GOT3 (cell line): Measurements from ENCODE around the gene INO80D.
"Not testable (repeated sequence)": the region's sequence is repeated elsewhere in the genome, so short reads cannot be mapped to it uniquely, and the experiment has no call there.

Experiments
- DNase-seq: peaks from one replicate; lab custom pipeline; 2025; ENCODE audit warnings: mixed read lengths; lab: John Stamatoyannopoulos, UW

INO80D gene

DNA sequence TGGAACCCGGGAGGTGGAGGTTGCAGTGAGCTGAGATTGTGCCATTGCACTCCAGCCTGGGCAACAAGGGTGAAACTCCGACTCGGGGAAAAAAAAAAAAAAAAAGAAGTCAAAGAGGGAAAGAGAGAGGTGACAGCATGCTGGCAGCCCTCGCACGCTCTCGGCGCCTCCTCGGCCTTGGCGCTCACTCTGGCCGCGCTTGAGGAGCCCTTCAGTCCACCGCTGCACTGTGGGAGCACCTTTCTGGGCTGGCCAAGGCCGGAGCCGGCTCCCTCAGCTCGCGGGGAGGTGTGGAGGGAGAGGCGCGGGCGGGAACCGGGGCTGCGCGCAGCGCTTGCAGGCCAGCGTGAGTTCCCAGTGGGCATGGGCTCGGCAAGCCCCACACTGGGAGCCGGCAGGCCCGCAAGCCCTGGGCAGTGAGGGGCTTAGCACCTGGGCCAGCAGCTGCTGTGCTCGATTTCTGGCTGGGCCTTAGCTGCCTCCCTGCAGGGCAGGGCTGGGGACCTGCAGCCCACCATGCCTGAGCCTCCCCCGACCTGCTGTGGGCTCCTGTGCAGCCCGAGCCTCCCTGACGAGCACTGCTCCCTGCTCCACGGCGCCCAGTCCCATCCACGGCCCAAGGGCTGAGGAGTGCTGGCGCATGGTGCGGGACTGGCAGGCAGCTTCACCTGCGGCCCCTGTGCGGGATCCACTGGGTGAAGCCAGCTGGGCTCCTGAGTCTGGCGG is 108.9 kb downstream of the INO80D start:
- not testable (repeated sequence) for DNase-seq

DNA sequence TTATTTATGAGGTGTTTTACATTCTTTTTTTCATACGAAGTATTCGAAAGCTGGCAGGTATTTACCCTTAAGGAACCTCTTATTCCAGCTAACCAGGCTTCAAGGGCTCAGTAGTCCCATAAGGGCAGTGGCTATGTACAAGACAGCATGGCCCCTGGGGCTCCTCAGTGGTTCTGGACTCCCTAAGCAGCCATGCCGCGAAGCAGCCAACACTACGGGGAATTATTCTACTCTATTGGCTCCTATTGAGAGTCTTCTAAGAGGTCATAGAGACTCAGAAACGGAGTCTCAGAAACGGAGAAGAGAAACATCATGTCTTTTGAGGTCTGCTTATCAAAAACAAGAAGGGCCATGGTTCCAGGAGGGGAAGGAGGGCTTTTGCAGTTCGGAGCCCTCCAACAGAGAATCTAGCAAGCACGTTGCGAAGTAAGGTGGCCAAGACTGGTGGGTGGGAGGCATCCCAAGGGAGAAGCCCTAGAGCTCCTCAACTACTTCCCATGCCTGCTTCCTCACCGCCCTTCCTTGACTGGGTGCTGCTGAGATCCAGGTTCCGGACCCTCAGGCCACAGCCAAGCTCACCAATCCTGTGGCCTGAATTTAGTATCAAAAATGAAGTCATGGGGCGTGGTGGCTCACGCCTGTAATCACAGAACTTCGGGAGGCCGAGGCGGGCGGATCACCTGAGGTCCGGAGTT is 109.7 kb downstream of the INO80D start:
- DNase-seq = no peak

DNA sequence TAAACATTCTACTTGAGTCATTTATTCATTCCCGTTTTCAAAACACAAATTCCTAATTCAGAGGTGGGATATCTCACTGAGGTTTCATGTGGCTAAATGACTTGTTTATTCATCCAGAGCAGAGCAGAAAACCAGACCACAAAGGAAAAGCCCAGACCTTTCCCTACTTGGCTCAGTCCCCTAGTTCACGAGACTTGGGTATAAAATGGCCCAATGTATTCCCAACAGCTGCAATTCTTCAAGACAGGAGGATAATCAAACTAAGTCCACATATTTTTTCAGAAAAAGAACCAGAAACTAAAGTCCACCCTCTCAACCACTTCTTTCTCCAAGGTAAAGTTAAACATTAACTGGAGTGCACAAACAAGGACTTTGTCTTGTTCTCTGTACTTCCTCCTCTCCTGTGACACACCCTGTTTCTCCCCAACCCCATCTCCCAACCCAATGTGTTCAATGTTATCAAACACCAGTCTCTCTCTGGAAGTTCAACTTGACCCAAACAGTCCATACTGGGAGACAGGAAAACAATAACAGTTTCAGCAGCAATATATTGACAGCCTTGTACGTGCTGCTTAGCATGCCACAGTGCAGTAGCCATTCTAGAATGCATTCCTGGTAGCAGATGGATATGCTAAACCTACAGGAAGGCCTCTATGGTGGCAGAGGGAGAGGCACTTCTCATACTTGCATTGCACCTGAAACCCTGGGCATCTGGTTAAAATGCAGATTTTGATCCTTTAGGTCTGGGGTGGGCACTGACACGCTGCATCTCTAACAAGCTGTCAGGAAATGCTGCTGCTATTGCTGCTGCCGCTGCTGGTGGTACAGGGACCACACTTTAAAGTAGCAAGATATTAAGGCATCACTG is 110.7 kb downstream of the INO80D start:
- DNase-seq = no peak

GRCh38 chr2:205972113-205972512 is 113.9 kb downstream of the INO80D start:
- DNase-seq = no peak

- DNase-seq = no peak
Measured at GRCh38 chr2:205970348-205970747, 115.6 kb downstream of the INO80D start.

GRCh38 chr2:205969584-205969983 is 116.4 kb downstream of the INO80D start:
- no peak for DNase-seq

- no peak for DNase-seq
Measured at GRCh38 chr2:205967391-205968075, 118.4 kb downstream of the INO80D start.

DNA sequence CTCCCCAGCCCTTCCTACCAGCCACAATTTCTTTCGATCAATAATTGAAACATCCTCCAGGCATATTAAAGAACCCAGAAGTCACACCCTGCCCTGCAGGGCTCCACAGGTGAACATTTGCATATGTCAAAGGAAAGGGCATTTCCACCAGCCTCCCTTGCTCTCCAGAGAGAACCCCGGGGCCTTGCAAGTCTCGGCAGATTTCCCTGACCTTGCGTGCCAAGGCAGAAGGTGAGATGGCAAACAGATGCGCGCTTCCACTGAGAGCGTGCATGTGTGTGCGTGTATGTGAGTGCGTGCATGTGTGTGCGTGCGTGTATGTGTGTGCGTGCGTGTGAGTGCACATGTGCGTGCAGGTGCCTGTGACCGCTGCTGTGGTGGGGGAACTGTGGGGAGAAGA is 120.3 kb downstream of the INO80D start:
- no peak for DNase-seq

DNA sequence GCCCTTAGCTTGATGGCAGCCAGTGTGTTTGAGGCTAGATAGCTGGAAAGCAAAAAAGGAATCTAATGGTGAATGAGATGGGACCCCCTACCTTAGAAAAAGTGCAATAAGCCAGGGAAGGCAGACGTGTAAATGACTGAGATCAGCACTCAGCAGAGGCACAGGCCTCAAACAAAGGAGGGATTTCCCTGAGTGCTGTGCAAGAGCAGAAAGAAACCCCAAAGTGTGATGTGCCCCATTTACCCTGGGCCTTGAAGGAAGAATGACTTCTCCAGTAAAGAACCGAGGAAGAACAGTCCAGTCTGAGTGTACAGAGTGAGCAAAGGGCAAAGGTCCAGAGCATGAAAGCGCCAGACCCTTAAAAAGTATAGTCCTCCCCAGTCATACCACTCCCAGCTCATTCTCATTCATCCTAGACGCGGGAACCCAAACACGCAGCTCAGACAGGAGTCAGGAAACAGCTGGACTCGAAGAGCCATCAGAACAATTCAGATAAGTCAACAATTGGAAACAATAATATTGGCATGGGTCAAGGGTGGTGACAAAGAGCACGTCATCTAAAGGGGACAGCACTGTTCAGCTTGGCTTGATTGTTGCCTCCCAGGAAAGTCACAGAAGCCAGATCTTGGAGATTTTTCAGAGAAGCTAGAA is 121.7 kb downstream of the INO80D start:
- DNase-seq = no peak

DNA sequence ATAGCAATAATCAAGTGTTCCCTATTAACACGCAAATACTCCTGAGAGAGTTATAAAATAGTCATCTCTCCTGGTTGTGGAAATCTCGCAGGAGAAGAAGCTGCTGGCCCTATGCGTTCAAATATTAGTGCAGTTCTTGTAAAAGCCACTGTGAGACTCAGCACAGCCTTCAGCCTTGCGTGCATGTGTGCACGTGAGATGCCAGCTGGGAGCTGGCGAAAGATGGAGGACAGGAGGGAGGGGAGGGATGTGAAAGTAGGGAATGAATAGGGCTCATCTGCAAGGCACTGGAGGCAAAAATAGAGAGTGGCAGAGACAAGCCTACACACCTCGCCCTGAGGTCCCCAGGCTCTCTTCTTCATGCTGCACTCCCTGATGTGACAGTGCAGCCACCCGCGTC is 126.5 kb downstream of the INO80D start:
- DNase-seq = no peak

GRCh38 chr2:205957452-205958154 is 128.4 kb downstream of the INO80D start:
- DNase-seq = no peak

DNA sequence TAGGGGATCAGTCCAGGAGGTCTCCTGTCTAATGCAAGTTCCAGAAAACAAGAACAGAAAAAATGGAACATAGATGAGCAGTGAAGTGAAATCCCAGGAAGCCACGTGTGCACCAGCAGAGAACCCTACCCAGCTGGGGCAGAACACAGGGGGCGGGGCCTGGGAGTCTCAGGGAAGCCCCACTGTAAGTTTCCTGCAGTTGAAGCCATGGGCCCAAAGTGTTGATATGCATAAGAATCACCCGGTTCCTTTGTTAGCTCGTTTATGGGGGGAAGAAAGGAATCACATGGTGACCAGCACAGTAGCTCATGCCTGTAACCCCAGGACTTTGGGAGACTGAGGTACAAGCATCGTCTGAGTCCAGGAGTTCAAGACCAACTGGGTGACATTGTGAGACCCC is 131.3 kb downstream of the INO80D start:
- no peak for DNase-seq

GRCh38 chr2:205952282-205952681 is 133.7 kb downstream of the INO80D start:
- no peak for DNase-seq

DNA sequence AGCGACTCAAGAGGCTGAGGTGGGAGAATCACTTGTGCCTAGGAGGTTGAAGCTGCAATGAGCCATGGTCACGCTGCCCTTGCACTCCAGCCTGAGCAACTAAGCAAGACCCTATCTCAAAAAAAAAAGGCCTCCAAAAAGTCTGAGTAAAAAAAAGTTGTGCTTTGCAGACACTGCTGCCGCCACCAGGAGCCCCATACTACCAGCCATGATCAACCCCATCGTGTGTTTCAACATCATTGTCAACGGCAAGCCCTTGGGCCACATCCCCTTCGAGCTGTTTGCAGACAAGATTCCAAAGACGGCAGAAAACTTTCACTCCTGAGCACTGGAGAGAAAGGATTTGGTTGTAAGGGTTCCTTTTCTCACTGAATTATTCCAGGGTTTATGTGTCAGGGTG is 137.1 kb downstream of the INO80D start:
- DNase-seq = no peak

- no peak for DNase-seq
Measured at GRCh38 chr2:205948496-205948837, 137.5 kb downstream of the INO80D start.

DNA sequence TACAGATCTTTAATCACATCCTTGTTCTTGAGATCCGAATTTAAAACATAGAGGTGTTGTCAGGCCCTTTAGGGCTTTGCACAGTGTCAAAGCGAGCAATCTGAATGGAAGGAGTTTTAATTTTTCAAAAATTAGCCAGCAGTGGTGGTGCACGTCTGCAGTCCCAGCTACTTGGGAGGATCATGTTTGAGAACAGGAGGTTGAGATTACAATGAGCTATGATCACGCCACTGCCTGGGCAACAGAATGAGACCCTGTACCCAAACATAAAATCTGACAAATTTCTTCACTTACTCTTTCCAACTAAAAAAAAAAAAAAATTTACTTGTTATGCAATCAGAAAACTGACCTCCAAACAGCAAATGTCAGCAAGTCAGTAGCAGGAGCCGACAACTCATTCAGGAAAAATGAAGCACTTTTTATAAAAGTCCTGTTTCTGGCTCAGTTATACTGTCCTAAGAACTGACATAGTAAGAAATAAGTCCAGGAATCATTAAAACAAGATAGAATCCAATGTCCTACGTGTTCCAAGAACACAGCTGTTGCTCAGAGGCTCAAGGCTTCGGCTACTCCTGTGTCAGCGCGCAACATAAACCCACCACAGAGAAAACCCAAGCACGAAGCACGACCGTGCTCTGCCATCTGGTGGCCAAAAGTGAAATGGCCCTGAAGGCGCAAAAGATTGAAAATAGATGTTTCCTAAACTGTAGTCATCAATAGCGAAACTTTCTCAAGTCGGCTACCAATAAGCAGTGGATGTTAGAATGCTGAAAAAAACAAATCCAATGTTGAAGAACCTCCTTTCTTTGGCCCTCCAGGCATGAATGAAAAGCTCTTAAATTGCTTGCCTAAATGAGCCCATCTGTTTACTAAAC is 138.1 kb downstream of the INO80D start:
- peak; percentile 19 for DNase-seq

DNA sequence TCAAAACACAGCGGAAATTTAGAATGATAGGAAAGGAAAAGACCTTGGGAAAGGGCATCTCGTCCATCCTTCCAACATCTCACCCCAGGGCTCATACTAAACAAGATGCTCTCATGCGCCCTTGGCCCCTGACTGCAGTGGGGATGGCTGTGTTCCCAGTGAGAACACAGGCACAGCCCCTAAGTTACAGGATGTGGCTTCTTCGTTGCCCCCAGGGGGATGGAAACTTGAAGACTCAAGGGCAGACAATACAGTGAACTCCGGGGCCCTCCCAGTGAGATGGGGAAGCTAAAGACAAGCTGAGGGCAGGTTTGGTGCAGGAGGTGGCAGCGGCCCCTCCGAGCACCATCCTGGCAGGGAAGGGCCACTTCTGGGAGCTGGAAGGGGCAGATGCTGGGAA is 139.7 kb downstream of the INO80D start:
- no peak for DNase-seq
